ENCODE results near the gene PPCDC. TPM values are rescaled to one million over a fixed set of nuclear protein-coding genes. Genes with fewer than 3 reads are reported as not detected.
A peak's percentile ranks its signal among the peaks of the same experiment; 100 is the strongest.

PPCDC gene
- total RNA-seq, 2 donors from 2014 or later, result 16.3 to 20.4 TPM

DNA sequence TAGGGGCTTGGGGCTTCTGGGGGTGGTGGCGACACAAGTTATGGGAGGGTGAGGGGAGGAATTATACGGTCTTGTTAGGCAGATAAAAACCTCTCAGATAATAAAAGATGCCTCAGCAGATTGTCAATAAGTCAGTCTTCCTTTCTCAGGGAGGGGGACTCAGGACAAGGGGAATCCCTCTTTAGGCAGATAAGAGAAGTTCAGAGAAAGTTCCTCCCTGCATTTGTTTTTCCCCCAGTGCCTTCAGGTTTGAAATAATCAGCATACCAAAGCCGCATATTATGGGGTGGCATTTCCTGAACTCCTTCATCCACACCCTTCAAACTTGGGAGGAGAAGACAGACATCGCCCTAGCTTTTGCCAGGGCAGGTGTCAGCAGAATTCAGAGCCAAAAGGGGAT lies 8.5 kb downstream of the PPCDC start:
- H3K9me3 Mint-ChIP-seq, result no peaks in the 10 kb centered on the region
- no peak for ATAC-seq
- H3K27ac Mint-ChIP-seq, result no peak overlapping the region
- DNase-seq (ENCODE audit: low spot score in 2 of 2), result no peak
- H3K36me3 Mint-ChIP-seq, result peaks cover 7 to 11% of the 10 kb centered on the region in 2 donors

DNA sequence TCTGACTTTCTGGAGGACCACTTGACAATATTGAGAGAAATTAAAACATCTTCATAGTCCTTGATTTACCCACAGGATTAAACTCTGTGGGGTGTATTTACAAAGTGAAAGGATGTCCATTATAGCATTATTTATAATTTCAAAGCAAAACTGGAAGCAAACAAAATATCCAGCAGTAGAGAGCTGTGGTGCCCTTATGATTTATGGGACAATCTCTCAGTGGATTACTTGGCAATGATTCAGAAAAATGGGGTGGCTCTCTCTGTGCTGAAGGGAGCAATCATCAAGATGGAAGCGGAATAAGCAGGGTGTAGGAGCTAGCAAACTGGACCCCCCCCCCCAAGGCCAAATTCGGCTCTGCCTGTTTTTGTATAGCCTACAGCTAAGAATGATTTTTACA lies 9.0 kb downstream of the PPCDC start:
- Mint-ChIP-seq H3K27ac (no peak overlapping the region), H3K9me3 (no peaks in the 10 kb centered on the region), H3K36me3 (peaks cover 10 to 11% of the 10 kb centered on the region in 2 donors)
- DNase-seq (ENCODE audit: low spot score in 2 of 2), result no peak
- no peak for ATAC-seq

DNA sequence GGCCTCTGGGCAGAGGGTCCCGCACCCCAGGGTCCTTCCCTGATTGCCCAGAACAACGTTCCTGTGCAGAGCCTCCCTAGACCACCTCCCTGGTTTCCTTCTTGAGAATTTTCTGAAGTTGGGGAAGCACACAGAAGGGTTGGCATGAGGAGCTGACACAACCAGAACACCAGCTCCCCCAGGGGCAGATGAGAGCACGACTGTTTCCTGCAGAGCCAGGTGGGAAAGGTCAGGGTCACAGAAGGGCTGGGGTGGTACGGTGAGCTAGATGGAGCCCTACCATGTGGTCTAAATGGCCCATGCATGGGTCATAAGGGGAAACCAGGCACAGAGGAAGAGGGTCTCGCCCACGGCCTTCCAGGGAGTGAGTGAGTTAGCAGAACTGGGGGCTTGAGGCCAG lies 10.4 kb downstream of the PPCDC start:
- H3K36me3 Mint-ChIP-seq, result peaks cover 10 to 11% of the 10 kb centered on the region in 2 donors
- ATAC-seq (no peak), DNase-seq (ENCODE audit: low spot score in 2 of 2) (no peak)
- no peaks in the 10 kb centered on the region for H3K9me3 Mint-ChIP-seq
- H3K27ac Mint-ChIP-seq, result no peak overlapping the region

DNA sequence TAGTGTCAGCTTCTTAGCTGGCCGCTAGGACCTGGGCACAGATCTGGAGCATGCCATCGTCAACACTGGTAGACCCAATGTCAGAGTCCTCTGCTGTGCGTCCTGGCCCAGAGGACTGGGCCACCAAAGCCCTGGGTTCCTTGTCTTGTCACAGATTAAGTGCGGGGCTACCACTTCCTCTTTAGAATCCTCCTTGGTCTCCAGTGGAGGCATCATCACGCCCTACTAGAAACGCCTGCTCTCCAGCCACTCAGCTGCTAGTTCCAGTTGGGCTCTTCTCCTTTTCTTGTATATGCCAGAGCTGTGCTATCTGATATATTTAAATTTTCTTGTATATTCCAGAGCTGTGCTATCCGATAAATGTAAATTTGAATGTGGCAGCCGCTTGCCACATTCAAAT lies 11.2 kb downstream of the PPCDC start:
- Mint-ChIP-seq H3K27ac (no peak overlapping the region), H3K36me3 (peaks cover 6 to 10% of the 10 kb centered on the region in 2 donors), H3K9me3 (no peaks in the 10 kb centered on the region)
- ATAC-seq, result no peak
- no peak for DNase-seq (ENCODE audit: low spot score in 2 of 2)

DNA sequence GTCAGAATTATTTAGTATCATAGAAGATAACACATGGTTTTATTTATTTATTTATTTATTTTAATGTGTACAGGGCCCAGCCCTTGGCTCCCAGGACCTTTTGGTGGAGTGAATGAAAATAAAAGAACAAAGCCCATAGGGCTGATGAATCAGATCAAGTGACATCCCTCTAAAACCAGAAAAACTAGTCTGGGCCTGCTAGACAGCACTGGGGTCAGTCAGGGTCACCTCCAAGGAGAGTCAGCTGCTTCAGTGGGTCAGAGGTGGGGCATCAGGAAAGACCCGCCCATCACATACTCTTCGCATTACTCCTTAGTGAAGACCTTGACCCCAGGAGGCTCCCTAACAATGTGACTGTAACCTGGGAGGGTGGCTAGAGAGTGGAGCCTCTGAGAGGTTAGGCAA lies 12.8 kb downstream of the PPCDC start:
- no peak for DNase-seq (ENCODE audit: low spot score in 2 of 2)
- peak overlapping the region in 1 of 2 donors; percentile 44 for H3K27ac Mint-ChIP-seq

DNA sequence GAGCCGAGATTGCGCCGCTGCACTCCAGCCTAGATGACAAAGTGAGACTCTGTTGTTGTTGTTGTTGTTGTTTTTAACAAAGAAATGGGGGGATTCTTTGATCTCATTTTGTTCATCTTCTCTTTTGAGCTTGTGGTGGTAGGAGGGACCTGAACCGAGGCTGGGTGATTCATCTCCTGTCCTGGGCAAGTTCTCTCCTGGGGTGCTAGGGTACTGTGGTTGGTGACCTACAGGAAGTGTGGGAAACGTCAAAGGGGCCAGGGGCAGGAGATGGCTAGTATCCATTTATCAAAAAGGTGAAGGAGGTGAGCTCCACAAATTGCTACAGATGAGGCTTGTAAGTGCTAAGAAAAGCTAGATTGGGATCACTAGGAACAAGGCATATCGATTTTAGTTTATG lies 14.3 kb downstream of the PPCDC start:
- Mint-ChIP-seq H3K27ac (peak overlapping the region in 1 of 2 donors; percentile 44), H3K36me3 (peaks cover 6 to 10% of the 10 kb centered on the region in 2 donors), H3K9me3 (no peaks in the 10 kb centered on the region)
- DNase-seq (ENCODE audit: low spot score in 2 of 2), result no peak
- ATAC-seq, result peak in 1 of 2 donors; percentile 96

More for the DNA sequence above, 12.8 kb downstream of the PPCDC start:
- ATAC-seq, result peak in 1 of 2 donors; percentile 11
- peaks cover 6 to 10% of the 10 kb centered on the region in 2 donors for H3K36me3 Mint-ChIP-seq
- no peaks in the 10 kb centered on the region for H3K9me3 Mint-ChIP-seq

DNA sequence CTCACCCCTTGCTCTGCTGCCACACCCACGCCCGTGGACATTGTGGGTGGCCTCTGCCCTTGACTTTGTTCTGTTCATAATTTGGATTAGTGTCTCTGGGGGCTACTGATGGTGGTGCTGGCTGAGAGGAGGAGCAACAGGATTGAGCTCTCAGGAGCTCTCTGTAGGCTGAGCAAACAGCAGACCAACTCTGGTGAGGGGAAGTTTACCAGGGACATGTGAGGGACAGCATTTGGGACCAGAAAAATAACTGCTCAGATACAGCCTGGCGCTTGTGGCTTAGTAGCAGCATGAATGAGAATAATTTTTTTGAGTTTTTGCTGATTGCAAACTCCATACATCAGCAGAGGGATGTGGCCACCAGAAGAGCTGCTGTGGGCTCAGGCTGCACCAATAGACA lies 14.8 kb downstream of the PPCDC start:
- Mint-ChIP-seq H3K36me3 (peaks cover 6 to 10% of the 10 kb centered on the region in 2 donors), H3K9me3 (no peaks in the 10 kb centered on the region), H3K27ac (peak overlapping the region in 1 of 2 donors; percentile 44)
- no peak for ATAC-seq
- no peak for DNase-seq (ENCODE audit: low spot score in 2 of 2)

DNA sequence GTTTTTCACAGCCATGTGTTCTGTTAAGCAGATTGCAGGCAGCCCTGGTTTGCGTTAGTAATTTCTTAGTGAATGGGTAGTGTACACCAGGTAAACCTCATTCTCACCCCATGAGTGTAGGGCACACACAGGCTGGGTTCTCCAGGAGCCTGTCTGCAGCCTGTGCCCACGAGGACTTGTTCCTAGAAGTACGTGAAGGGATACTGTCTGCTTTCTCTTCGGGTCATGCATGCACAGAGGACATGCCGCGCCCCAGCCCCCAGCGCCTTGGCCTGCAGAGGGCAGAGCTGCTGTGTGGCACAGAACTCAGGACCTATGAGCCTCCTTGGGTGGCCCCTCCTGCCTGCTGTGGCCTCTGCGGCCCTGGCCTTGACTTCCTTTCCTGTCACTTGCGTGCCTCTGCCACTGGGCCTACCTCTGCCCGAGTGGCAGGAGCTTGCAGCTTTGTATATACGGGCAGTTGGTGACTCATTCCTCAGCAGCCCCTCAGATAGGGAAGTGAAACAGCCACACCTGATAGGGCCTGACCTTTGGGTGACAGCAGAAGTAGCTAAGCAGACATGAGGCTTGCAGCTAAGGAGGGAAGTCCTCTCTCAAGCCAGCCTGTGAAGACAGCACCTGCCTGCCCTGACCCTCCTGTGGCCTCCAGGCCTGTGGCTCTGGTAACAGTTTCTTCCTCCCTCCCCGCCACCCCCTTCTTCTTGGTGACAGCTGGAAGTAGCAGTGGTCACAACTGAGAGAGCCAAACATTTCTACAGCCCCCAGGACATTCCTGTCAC lies 19.5 kb downstream of the PPCDC start:
- peak overlapping the region in 1 of 2 donors; percentile 95 for H3K27ac Mint-ChIP-seq
- H3K36me3 Mint-ChIP-seq, result peaks cover 0 to 5% of the 10 kb centered on the region in 2 donors
- peak; percentile 46 to 91 for DNase-seq (ENCODE audit: low spot score in 2 of 2)
- ATAC-seq, result peak; percentile 79 to 96
- H3K9me3 Mint-ChIP-seq, result no peaks in the 10 kb centered on the region

DNA sequence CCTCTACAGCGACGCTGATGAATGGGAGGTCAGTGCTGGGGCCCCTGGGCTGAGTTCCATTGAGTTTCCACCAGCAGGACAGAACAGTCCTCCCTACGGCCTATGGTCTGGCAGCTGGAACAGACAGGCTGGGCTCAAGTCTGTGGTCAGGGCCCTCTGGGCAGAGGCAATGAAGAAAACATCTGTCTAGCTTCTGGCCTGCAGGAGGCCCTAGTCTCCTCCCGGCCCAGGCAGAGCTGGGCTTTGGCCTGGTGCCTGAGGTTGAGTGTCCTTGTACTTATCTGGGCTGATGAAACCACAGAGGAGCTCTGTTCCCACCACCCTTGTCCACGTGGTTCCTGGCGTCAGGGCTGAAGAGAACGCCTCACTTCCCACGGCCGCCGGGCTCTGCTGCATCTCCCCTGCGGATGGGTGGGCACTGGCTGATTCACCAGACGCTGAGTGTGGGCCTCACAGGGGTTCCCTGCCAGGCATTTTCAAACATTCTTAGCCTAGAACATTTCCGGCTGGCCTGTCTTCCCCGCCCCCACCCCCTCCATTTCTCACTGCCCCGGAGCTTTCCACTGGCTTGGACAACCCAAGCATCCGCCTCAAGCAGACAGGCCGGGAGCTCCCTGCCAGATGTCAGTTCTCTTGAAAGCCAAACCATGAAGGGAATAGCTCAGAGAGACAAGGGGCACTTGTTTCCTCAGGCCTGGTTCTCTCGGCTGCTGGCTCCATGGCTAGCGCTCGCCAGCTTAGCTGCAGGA lies 20.3 kb downstream of the PPCDC start:
- no peaks in the 10 kb centered on the region for H3K9me3 Mint-ChIP-seq
- peaks cover under 1 to 5% of the 10 kb centered on the region in 2 donors for H3K36me3 Mint-ChIP-seq
- no peak overlapping the region for H3K27ac Mint-ChIP-seq
- DNase-seq (ENCODE audit: low spot score in 2 of 2) (no peak), ATAC-seq (peak in 1 of 2 donors; percentile 0)

DNA sequence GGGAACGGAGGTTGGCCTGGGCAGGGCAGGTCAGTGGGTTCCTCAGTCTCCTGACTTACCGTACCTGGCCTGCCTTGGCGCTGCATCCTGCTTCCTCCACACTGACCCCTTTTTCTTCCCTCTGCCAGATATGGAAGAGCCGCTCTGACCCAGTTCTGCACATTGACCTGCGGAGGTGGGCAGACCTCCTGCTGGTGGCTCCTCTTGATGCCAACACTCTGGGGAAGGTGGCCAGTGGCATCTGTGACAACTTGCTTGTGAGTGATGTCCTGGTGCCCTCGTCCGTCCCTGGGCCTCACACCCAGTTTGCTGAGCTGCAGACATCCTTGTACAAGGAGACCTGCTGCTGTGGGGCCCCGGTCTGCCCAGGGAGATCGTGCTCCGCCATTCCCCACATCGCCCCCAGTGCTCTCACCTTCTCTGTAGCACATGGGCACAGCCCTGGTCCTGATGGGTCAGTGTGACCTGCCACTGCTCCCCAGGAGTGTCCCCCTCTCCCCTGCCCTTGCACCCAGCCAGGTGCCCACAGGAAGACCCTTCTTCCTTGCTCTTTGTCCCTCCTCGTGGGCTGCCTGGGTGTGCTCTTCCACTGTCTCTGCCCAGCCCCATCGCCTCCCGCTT lies 21.0 kb downstream of the PPCDC start:
- ATAC-seq (no peak), DNase-seq (ENCODE audit: low spot score in 2 of 2) (no peak)
- H3K36me3 Mint-ChIP-seq, result peaks cover 5% of the 10 kb centered on the region in 2 donors
- H3K27ac Mint-ChIP-seq, result peak overlapping the region in 1 of 2 donors; percentile 33
- no peaks in the 10 kb centered on the region for H3K9me3 Mint-ChIP-seq

DNA sequence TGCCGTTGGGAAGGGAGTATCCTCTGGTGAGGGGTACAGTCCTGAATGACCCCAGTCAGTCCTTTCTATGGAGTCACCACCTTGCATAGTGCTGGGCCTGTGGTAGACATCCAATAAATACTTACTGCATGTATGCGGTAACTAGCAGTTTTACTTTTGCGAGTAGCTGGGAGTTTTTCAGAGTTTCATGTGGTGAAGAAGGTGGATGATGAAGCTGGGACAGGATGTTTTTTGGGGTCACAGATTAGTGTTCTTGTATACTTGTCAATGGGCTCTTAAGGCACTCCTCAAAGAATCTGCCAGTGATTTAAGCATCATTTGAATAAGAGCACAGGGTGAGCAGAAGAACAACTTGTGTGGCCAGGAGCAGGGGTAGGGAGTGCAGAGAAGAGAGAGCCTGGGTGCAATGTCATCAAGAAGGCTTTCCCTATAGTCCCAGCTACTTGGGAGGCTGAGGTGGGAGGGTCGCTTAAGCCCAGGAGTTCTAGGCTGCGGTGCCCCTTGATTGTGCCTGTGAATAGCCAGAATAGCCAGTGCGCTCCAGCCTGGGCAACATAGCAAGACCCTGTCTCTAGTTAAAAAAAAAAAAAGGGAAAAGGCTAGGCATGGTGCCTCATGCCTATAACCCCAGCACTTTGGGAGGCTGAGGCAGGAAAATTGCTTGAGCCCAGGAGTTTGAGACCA lies 22.1 kb downstream of the PPCDC start:
- Mint-ChIP-seq H3K36me3 (peaks cover 5% of the 10 kb centered on the region in 2 donors), H3K9me3 (no peaks in the 10 kb centered on the region), H3K27ac (no peak overlapping the region)
- ATAC-seq (no peak), DNase-seq (ENCODE audit: low spot score in 2 of 2) (no peak)

DNA sequence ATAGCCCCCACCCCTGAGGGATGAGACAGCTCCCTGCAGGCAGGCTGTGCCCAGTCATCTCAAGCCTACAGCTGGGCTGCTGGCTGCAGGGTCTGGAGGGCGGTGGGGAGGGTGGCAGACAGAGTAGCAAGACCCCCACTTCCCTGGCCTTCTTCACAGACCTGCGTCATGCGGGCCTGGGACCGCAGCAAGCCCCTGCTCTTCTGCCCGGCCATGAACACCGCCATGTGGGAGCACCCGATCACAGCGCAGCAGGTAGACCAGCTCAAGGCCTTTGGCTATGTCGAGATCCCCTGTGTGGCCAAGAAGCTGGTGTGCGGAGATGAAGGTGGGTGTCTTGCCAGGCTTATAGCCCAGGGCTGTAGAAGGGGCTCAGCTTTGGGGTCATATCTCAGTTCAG lies 25.0 kb downstream of the PPCDC start:
- DNase-seq (ENCODE audit: low spot score in 2 of 2) (no peak), ATAC-seq (no peak)
- H3K9me3 Mint-ChIP-seq, result no peaks in the 10 kb centered on the region
- peaks cover 5% of the 10 kb centered on the region in 2 donors for H3K36me3 Mint-ChIP-seq
- peak overlapping the region in 1 of 2 donors; percentile 20 for H3K27ac Mint-ChIP-seq

DNA sequence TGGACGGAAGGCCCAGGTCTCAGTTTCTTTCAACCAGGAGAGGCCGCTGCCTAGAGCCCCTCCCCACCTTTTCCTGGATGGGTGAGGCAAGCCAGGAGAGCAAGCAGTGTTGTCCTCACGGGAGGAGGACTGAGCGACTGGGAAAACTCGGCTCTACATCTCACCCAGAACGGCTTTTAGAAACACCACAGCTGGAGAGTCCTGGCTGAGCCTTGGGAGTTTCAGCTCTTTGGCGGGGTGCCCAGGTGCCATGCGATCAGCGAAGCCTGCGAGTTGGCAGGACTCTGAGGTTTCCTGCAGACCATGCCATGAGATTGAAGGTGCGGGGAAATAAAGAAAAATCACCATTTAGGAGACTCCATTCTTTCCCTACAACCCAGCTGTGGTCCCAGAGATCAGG lies 26.0 kb downstream of the PPCDC start:
- no peak overlapping the region for H3K27ac Mint-ChIP-seq
- H3K9me3 Mint-ChIP-seq, result no peaks in the 10 kb centered on the region
- no peak for DNase-seq (ENCODE audit: low spot score in 2 of 2)
- H3K36me3 Mint-ChIP-seq, result peaks cover 5% of the 10 kb centered on the region in 2 donors
- no peak for ATAC-seq

DNA sequence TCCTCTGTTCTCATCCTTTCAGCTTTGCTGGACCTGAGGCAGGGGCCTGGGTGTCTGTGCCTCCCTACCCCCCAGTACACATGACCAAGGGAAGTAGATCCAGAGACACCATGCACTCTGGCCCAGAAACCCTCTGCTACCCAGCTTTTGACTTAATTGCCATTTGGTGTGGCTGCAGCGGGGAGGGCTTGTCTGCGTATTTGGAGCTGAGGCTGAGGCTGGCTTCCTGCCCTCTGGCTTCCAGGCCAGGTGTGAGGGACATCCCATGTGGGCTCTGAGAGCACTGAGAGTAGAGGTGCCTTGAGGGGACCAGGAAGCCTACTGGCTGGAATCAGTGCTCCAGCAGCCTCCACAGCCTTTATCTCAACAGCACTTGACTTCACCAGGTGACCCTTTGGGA lies 26.9 kb downstream of the PPCDC start:
- no peak for DNase-seq (ENCODE audit: low spot score in 2 of 2)
- no peak for ATAC-seq
- Mint-ChIP-seq H3K27ac (no peak overlapping the region), H3K36me3 (peaks cover 5% of the 10 kb centered on the region in 2 donors), H3K9me3 (no peaks in the 10 kb centered on the region)

DNA sequence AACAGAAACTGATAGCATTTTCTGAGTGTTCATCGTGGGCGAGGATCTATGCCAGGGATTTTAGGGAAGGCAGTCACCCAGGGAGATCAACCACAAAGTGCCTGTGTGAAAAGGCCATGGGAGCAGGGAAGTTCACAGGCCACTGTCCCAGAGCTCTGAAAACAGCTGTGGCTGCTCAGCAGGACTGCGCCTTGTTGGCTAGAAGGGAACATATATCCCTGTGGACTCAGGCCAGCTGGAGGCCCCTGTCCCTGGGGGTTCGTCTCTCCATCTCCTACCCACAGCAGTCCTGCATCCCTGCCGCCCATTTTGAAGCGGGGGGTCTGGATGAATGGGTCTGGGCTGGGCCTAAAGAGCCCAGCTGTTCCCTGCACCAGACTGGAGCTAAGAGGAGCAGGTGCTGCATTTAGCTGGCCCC lies 27.8 kb downstream of the PPCDC start:
- DNase-seq (ENCODE audit: low spot score in 2 of 2) (no peak), ATAC-seq (no peak)
- Mint-ChIP-seq H3K27ac (no peak overlapping the region), H3K36me3 (peaks cover 4 to 5% of the 10 kb centered on the region in 2 donors), H3K9me3 (no peaks in the 10 kb centered on the region)

DNA sequence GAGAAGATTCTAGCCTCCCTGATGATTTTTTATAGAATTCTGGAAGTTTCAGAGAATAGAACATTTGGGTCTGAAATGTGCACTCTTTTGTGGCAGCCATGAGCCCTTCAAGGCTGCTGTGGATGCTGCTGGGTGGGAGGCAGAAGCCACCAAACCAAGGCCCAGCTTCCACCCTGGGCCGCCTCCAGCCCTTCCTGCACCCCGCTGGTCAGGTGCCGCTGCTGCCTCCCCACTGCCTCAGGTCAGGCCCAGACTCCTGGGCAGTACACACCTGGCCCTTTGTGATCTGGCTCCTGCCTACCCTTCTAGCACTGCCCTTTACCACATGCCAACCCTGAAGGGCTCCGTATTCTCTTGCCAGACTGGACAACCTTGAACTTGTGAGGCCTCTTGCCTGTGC lies 28.3 kb downstream of the PPCDC start:
- no peak for ATAC-seq
- H3K9me3 Mint-ChIP-seq, result no peaks in the 10 kb centered on the region
- DNase-seq (ENCODE audit: low spot score in 2 of 2), result no peak
- H3K27ac Mint-ChIP-seq, result no peak overlapping the region
- H3K36me3 Mint-ChIP-seq, result peaks cover 0 to 5% of the 10 kb centered on the region in 2 donors

All from activated naive CD4-positive, alpha-beta T cell treated with anti-CD3 and anti-CD28 coated beads, Interleukin-2, amount 50 U/mL, for 72 hours (primary cell).